Upper lobe of left lung (tissue), 6 donors: ENCODE measurements around the gene DTX1. TPM values are rescaled to one million over a fixed set of nuclear protein-coding genes. Genes with fewer than 3 reads are reported as not detected.
A peak's percentile ranks its signal among the peaks of the same experiment; 100 is the strongest.

Source experiments
- ATAC-seq, 2 donors: fragments of 200-7000 bp; cut with Tn5 transposase; one replicate each; pipeline ENCODE4 v1.9.1; 2022; ENCODE audit warnings: mild to moderate bottlenecking in 2 of 2, moderate library complexity in 2 of 2; ENCODE audit not compliant: low FRiP score in 2 of 2
- DNase-seq, 2 donors: peaks; one replicate each; pipeline ENCODE4 v3.0.0-alpha.2; 2019 to 2020
- H3K27ac ChIP-seq, 4 donors: fragments of 200-600 bp; sonication (generic); one replicate each; pipeline ENCODE4 v1.5.1; 2016 to 2019
- H3K27me3 ChIP-seq, 4 donors: fragments of 200-600 bp; sonication (generic); one replicate each; pipeline ENCODE4 v1.5.1; 2017 to 2019
- H3K36me3 ChIP-seq, 4 donors: fragments of 200-600 bp; sonication (generic); one replicate each; pipeline ENCODE4 v1.5.1; 2016 to 2019
- H3K4me1 ChIP-seq, 4 donors: fragments of 200-600 bp; sonication (generic); one replicate each; pipeline ENCODE4 v1.5.1; 2018 to 2019
- H3K4me3 ChIP-seq, 4 donors: fragments of 200-600 bp; sonication (generic); one replicate each; pipeline ENCODE4 v1.5.1; 2017 to 2019; ENCODE audit warnings: mild to moderate bottlenecking in 2 of 4, moderate library complexity in 1 of 4
- H3K9me3 ChIP-seq, 4 donors: fragments of 200-600 bp; sonication (generic); one replicate each; pipeline ENCODE4 v1.5.1; 2018 to 2019
- CTCF ChIP-seq, 6 experiments: fragments of 450-650 bp in 4 of 6; fragments of 200-600 bp in 2 of 6; sonication (generic) in 2 of 6; IDR thresholded peaks; one replicate each; pipeline ENCODE4 v1.5.1; 2016 to 2019; ENCODE audit warnings: antibody characterized with exemption in 6 of 6
- EP300 ChIP-seq, 4 donors: sonication (generic); formaldehyde crosslinking; IDR thresholded peaks; one replicate each; pipeline ENCODE4 v1.5.1; 2017; ENCODE audit warnings: antibody characterized with exemption in 4 of 4, control low read depth in 2 of 4
- POLR2A ChIP-seq, 4 donors: fragments of 450-650 bp; IDR thresholded peaks; one replicate each; pipeline ENCODE4 v1.5.1; 2016 to 2017; ENCODE audit warnings: antibody characterized with exemption in 4 of 4, mild to moderate bottlenecking in 2 of 4
- POLR2AphosphoS5 ChIP-seq, 2 donors: sonication (generic); formaldehyde crosslinking; IDR thresholded peaks; one replicate each; pipeline ENCODE4 v1.5.1; 2017; ENCODE audit warnings: antibody characterized with exemption in 2 of 2
- WGBS, 2 donors: methylation state at CpG; one replicate each; pipeline ENCODE4 v1.1.5; 2017 to 2018; 5-methylcytosine and 5-hydroxymethylcytosine counted together
- total RNA-seq, 6 donors: library from RNA; depleted of rRNA in 4 of 6; stranded (reverse); fragments of >200 nt in 4 of 6; gene quantifications; one replicate each; pipeline versions ENCODE4 v1.1.0 to v1.2.1, GENCODE V29; 2016 to 2021
- donor health status: DM: no; HTN: no; CAD: no; lungs with moderate emphysema.
- donor health status: DM: no; HTN: yes; CAD: no; lungs with severe emphysema.

The DTX1 gene
- total RNA-seq, 6 donors from 2014 or later = under 0.01 to 7.0 (median 3.6) TPM

DNA sequence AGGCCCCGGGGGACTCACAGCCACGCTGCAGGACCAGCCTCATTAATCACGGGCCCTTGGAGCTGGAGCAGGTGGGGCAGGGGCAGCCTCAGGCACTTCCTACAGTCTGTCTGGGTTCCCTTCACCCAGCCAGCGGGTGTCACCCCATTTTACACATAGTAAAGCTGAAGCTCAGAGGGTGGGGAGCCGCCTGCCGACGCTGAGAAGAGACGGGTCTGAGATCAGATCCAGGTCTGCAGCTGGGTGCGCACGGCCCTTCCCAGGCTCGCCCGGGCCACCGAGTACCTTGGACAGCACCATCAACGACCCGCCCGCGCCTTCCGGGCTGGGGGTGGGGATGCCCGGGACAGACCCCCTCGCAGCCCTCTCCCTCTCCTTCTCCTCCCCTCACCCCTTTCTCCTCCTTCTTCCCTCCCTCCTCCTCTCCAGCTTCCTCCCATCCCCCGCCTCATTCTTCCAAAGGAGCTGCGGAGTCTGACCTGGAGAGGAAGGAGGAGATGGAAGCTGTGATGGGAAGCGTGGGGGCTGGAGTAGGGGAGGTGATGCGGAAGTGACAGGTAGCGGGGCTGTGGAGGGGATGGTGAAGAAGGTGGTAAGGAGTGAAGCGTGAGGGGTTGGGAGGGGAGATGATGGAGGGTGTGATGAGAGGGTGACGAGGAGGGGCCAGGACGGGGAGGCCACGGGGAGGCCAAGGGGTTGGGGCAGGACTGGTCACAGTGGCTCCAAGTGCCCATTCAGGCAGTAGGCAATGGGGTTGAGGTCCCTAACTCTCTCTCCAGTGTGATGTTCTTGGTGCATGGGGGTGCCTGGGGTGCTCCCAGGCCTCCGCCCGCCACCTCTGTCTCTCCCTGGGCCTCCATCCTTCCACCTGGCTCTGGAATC, 8.8 kb downstream of the DTX1 start:
- 22 to 26% methylated on average over 22 to 30 of the region's 31 CpGs for WGBS, 2 donors
- Histone ChIP-seq H3K4me3 (no peak overlapping the region), H3K9me3 (no peaks in the 10 kb centered on the region), H3K4me1 (peaks cover 0 to 10% (median 2%) of the 10 kb centered on the region in 4 donors), H3K27ac (no peak overlapping the region), H3K36me3 (no peaks in the 10 kb centered on the region), H3K27me3 (peaks cover 0 to 4% (median 1%) of the 10 kb centered on the region in 4 donors)
- ATAC-seq (peak in 1 of 2 donors; percentile 27), DNase-seq (peak in 1 of 2 donors; percentile 83)
- no peak for TF ChIP-seq POLR2A (IDR thresholded peaks at IDR 0.05)
- no peak for TF ChIP-seq CTCF (IDR thresholded peaks at IDR 0.05)
- TF ChIP-seq POLR2AphosphoS5 (IDR thresholded peaks at IDR 0.05) = no peak
- TF ChIP-seq EP300 (IDR thresholded peaks at IDR 0.05) = no peak

GRCh38 chr12:113066813-113067400, 10.4 kb downstream of the DTX1 start:
- WGBS, 2 donors = 60 to 63% methylated on average over 9 to 12 of the region's 13 CpGs
- ATAC-seq (no peak), DNase-seq (peak in 1 of 2 donors; percentile 39)
- TF ChIP-seq POLR2AphosphoS5 (IDR thresholded peaks at IDR 0.05) = no peak
- no peak for TF ChIP-seq POLR2A (IDR thresholded peaks at IDR 0.05)
- Histone ChIP-seq H3K27ac (no peak overlapping the region), H3K4me3 (no peak overlapping the region), H3K9me3 (no peaks in the 10 kb centered on the region), H3K36me3 (no peaks in the 10 kb centered on the region), H3K4me1 (peaks cover 0 to 11% (median 2%) of the 10 kb centered on the region in 4 donors), H3K27me3 (peaks cover 0 to 4% (median 1%) of the 10 kb centered on the region in 4 donors)

DNA sequence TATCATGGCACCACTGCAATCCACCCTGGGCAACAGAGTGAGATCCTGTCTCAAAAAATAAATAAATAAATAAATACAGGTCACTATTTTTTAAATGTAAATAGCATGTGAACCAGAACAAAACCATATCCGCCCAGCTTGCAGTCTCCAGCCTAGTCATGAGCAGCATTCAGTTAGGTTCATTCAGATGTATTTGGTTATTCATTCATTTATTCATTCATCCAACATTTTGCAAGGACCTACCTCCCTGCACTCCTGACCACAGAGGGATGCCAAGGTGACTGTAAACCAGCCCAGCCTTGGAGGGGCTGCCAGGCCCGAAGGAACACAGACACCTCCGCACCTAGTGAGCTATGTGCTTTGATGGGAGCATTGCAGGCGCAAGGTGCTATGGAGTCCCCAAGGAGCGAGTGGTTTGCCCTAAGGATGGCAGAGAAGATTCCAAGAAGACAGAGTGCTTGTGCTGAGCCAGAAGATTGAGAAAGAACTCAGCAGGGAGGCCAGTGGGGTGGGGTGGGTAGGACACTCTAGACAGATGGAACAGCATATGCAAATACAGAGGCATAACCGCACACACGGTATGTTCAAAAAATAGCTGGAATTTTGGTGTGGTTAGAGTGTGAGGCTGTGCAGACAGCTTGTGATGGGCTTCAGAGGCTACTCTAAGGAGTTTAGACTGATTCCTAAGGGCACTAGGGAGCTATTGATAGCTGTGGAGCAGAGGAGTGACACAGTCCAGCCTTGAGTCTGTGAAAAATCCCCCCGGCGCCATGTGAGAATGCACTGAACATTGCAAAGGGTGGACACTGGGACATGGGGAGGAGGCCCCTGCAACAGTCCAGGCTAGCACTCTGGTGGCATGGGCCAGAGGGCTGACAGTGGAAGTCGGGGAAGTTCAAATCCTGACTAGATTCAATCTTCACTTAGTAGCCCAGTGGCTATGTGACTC, 11.7 kb downstream of the DTX1 start:
- DNase-seq = no peak
- WGBS, 2 donors = 91 to 95% methylated on average over 10 of the region's 10 CpGs
- no peak for TF ChIP-seq POLR2A (IDR thresholded peaks at IDR 0.05)
- no peak for TF ChIP-seq POLR2AphosphoS5 (IDR thresholded peaks at IDR 0.05)
- no peak for TF ChIP-seq EP300 (IDR thresholded peaks at IDR 0.05)
- no peak for TF ChIP-seq CTCF (IDR thresholded peaks at IDR 0.05)
- no peak for ATAC-seq
- H3K4me1 ChIP-seq = peaks cover 0 to 11% (median 2%) of the 10 kb centered on the region in 4 donors
- H3K36me3 ChIP-seq = no peaks in the 10 kb centered on the region
- no peak overlapping the region for H3K27ac ChIP-seq
- H3K27me3 ChIP-seq = peaks cover 0 to 4% (median 1%) of the 10 kb centered on the region in 4 donors
- H3K4me3 ChIP-seq = no peak overlapping the region
- no peaks in the 10 kb centered on the region for H3K9me3 ChIP-seq

- TF ChIP-seq EP300 (IDR thresholded peaks at IDR 0.05) (no peak), POLR2AphosphoS5 (IDR thresholded peaks at IDR 0.05) (no peak), CTCF (IDR thresholded peaks at IDR 0.05) (no peak), POLR2A (IDR thresholded peaks at IDR 0.05) (no peak)
- WGBS, 2 donors = 68 to 72% methylated on average over 5 of the region's 5 CpGs
- Histone ChIP-seq H3K36me3 (no peaks in the 10 kb centered on the region), H3K4me3 (no peak overlapping the region), H3K27me3 (peaks cover 0 to 4% (median 1%) of the 10 kb centered on the region in 4 donors), H3K27ac (no peak overlapping the region), H3K4me1 (peaks cover 0 to 11% (median 2%) of the 10 kb centered on the region in 4 donors), H3K9me3 (no peaks in the 10 kb centered on the region)
- ATAC-seq = no peak
- DNase-seq = peak in 1 of 2 donors; percentile 39
These were observed 12.6 kb downstream of the DTX1 start for GRCh38 chr12:113069149-113069548.
